Common myeloid progenitor, CD34-positive (primary cell): ENCODE data around the gene SEPTIN12.

Experiments used
- CTCF ChIA-PET: fragments of 350-600 bp; sonication (Branson Sonifier 250); formaldehyde crosslinking; loops from one replicate; lab custom pipeline; 2021; ENCODE audit warnings: antibody characterized with exemption; lab: Charles Lee
- POLR2A ChIA-PET: fragments of 350-600 bp; sonication (Branson Sonifier 250); formaldehyde crosslinking; loops from one replicate; lab custom pipeline; 2021; ENCODE audit warnings: antibody characterized with exemption; lab: Charles Lee
- DNase-seq, 3 donors: peaks; one replicate each; pipeline versions ENCODE4 v3.0.0 to v3.0.0-alpha.2; 2013
- H3K27ac ChIP-seq, 2 experiments: 1 replicate in 1 of 2; 2 replicates in 1 of 2; pipeline ENCODE4 v1.7.0; 2013; ENCODE audit warnings: inconsistent platforms in 2 of 2, low read length in 2 of 2, mild to moderate bottlenecking in 2 of 2, low read depth in 1 of 2, moderate library complexity in 1 of 2; ENCODE audit not compliant: severe bottlenecking in 2 of 2, insufficient read depth in 1 of 2, poor library complexity in 1 of 2
- H3K27me3 ChIP-seq, 5 experiments: replicated peaks in 2 of 5; 1 replicate in 3 of 5; 2 replicates in 2 of 5; pipeline versions ENCODE4 v1.6.1 to v1.7.0; 2013; ENCODE audit warnings: low read length in 4 of 5, mild to moderate bottlenecking in 2 of 5, moderate library complexity in 2 of 5, inconsistent platforms in 1 of 5; ENCODE audit not compliant: insufficient read depth in 5 of 5, control insufficient read depth in 4 of 5
- H3K36me3 ChIP-seq, 4 experiments: 1 replicate in 2 of 4; 2 replicates in 2 of 4; pipeline versions ENCODE4 v1.6.1 to v1.7.0; 2013; ENCODE audit warnings: low read length in 3 of 4, control low read depth in 1 of 4, mild to moderate bottlenecking in 1 of 4; ENCODE audit not compliant: control insufficient read depth in 4 of 4, insufficient read depth in 4 of 4
- H3K4me1 ChIP-seq, 4 experiments: 1 replicate in 3 of 4; 2 replicates in 1 of 4; pipeline versions ENCODE4 v1.6.1 to v1.7.1; 2013; ENCODE audit warnings: low read length in 3 of 4, mild to moderate bottlenecking in 3 of 4, control low read depth in 1 of 4, inconsistent platforms in 1 of 4, moderate library complexity in 1 of 4; ENCODE audit not compliant: control insufficient read depth in 4 of 4, insufficient read depth in 4 of 4; ENCODE audit errors: control extremely low read depth in 1 of 4
- H3K4me3 ChIP-seq, 7 experiments: 1 replicate in 4 of 7; 2 replicates in 3 of 7; pipeline versions ENCODE4 v1.5.1 to v1.7.0; 2013; ENCODE audit warnings: mild to moderate bottlenecking in 7 of 7, low read length in 6 of 7, moderate library complexity in 6 of 7, inconsistent platforms in 2 of 7, low read depth in 2 of 7, control low read depth in 1 of 7; ENCODE audit not compliant: insufficient read depth in 4 of 7, control insufficient read depth in 1 of 7; ENCODE audit errors: extremely low read depth in 1 of 7
- H3K9me3 ChIP-seq, 5 experiments: 1 replicate in 4 of 5; 2 replicates in 1 of 5; pipeline versions ENCODE4 v1.6.1 to v1.7.1; 2013; ENCODE audit warnings: low read length in 4 of 5, mild to moderate bottlenecking in 2 of 5, inconsistent platforms in 1 of 5, low read depth in 1 of 5, moderate library complexity in 1 of 5; ENCODE audit not compliant: control insufficient read depth in 4 of 5, insufficient read depth in 2 of 5; ENCODE audit errors: control extremely low read depth in 1 of 5
- WGBS: methylation state at CpG from one replicate; pipeline ENCODE4 v1.1.5; 2013; ENCODE audit not compliant: insufficient coverage; 5-methylcytosine and 5-hydroxymethylcytosine counted together

Gene SEPTIN12

DNA sequence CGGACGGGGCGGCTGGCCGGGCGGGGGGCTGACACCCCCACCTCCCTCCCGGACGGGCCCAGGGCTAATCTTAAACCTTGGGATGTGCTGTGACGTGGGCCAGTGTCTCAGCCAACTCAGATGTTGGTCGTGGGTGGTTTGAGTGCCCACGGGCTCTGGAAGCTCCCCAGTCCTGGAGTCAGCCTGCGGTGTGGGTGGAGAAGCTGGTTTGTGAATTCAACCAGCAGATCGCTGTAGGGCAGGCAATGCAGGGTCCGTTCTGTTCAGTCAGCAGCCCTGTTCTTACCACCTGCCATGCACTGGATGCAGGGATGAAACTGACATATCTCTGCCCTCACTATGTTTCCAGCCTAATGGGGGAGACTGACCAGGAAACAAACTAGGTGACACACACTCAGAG is 13.1 kb downstream of the SEPTIN12 start:
- no peak overlapping the region for H3K4me3 ChIP-seq
- no peaks in the 10 kb centered on the region for H3K4me1 ChIP-seq
- H3K27me3 ChIP-seq, result no peaks in the 10 kb centered on the region
- DNase-seq, result no peak
- H3K36me3 ChIP-seq, result no peaks in the 10 kb centered on the region
- CTCF ChIA-PET, result no interaction called here
- WGBS, result 94% methylated on average over 12 of the region's 13 CpGs
- H3K27ac ChIP-seq, result no peak overlapping the region
- POLR2A ChIA-PET, result no interaction called here
- H3K9me3 ChIP-seq, result no peaks in the 10 kb centered on the region

DNA sequence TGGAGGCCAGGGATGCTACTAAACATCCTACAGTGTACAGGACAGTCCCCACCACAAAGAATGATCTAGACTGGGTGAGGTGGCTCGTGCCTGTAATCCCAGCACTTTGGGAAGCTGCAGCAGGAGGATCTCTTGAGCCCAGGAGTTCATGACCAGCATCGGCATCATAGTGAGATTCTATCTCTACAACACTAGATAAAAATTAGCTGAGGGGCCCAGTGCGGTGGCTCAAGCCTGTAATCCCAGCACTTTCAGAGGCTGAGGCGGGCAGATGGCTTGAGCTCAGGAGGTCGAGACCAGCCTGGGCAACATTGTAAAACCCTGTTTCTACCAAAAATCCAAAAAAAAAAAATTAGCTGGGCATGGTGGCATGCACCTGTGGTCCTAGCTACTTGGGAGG is 15.8 kb downstream of the SEPTIN12 start:
- Histone ChIP-seq H3K27ac (no peak overlapping the region), H3K4me1 (peaks cover 2 to 16% (median 11%) of the 10 kb centered on the region in 4 experiments), H3K27me3 (no peaks in the 10 kb centered on the region), H3K9me3 (no peaks in the 10 kb centered on the region), H3K4me3 (no peak overlapping the region), H3K36me3 (no peaks in the 10 kb centered on the region)
- WGBS, result 100% methylated on average over 3 of the region's 5 CpGs
- DNase-seq, result no peak
- ChIA-PET CTCF (no interaction called here), POLR2A (no interaction called here)

DNA sequence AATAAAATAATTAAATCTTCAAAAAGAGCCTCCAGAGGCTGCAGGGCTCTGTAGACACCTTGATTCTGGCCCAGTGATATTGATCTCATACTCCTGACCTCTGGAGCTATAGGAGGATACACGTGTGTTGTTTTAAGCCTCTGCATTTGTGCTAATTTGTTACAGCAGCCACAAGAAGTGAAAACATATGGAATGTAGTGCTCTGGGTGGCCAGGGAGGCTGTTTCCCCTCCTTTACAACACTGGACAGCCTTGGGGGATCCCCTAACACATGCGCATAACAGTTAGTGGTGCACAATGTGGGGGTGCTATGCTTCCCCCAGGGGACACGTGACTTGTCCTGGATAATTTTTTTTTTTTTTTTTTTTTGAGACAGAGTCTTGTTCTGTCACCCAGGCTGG is 16.5 kb downstream of the SEPTIN12 start:
- H3K9me3 ChIP-seq, result no peaks in the 10 kb centered on the region
- no peaks in the 10 kb centered on the region for H3K27me3 ChIP-seq
- no peak overlapping the region for H3K27ac ChIP-seq
- no peaks in the 10 kb centered on the region for H3K36me3 ChIP-seq
- H3K4me3 ChIP-seq, result no peak overlapping the region
- CTCF ChIA-PET, result no interaction called here
- POLR2A ChIA-PET, result no interaction called here
- H3K4me1 ChIP-seq, result peaks cover 2 to 17% (median 11%) of the 10 kb centered on the region in 4 experiments
- 90% methylated on average over 2 of the region's 3 CpGs for WGBS
- peak in 2 of 3 donors; percentile 18 to 29 for DNase-seq

DNA sequence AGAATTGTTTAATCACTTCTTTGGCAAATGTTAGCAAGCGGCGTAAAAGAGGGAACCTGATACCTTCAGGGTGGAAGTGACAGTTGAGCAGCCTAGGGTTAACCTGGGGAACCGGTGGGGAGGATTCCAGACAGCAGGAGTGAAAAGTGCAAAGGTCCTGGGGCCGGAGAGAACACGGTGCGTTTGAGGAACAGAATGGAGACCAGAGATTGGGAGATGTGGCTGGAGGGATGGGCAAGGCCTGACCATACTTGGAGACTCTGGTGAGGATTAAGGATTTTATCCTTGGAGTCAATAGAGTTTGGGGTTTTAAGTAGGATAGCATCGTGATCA is 18.9 kb downstream of the SEPTIN12 start:
- POLR2A ChIA-PET, result no interaction called here
- Histone ChIP-seq H3K9me3 (no peaks in the 10 kb centered on the region), H3K4me3 (peak overlapping the region in 3 of 7 experiments; percentile 72 to 89 (median 78)), H3K4me1 (peaks cover 7 to 31% (median 25%) of the 10 kb centered on the region in 4 experiments), H3K27me3 (no peaks in the 10 kb centered on the region), H3K36me3 (peaks cover 0 to 5% (median 2%) of the 10 kb centered on the region in 4 experiments), H3K27ac (no peak overlapping the region)
- peak in 1 of 3 donors; percentile 5 for DNase-seq
- WGBS, result 90% methylated on average over 7 of the region's 7 CpGs
- CTCF ChIA-PET, result no interaction called here

DNA sequence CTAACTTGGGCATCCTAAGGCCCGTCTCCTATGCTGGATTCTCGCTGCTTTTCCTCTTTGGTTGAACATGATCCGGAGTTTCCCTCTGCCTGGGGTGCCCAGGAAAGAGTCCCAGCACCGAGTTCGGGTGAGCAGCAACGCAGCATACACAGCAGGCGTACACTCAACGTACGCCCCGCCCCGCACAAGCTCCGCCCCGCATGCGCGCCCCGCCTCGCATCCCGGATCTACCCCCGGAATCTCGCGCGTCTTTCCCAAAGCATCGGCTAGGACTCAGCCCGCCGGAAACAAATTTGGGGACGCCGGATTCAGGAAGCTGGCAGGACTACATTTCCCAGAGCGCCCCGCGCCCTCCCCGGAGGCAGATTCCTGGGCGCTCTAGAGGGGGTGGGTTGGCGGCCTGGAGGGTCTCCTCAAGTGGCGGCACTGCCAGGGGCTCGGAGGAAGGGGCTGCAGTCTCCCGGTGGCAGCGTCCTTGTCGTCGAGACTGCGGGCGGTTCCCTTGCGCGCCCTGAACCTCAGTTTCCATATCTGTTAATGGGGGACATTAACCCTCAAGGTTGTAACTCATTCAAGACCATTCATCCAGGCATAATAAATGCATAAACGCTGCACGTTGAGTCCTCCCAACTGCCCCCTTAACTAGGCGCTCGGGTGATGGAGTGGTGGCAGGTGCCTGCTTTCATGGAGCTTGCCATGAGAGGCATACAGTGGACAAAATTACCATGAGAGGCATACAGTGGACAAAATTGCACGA is 19.4 kb downstream of the SEPTIN12 start:
- DNase-seq, result peak; percentile 70 to 80 (median 79)
- Histone ChIP-seq H3K9me3 (no peaks in the 10 kb centered on the region), H3K36me3 (peaks cover 0 to 10% (median 3%) of the 10 kb centered on the region in 4 experiments), H3K4me3 (peak overlapping the region; percentile 22 to 89 (median 78)), H3K27ac (peak overlapping the region in 1 of 2 experiments; percentile 65), H3K4me1 (peaks cover 7 to 31% (median 25%) of the 10 kb centered on the region in 4 experiments), H3K27me3 (no peaks in the 10 kb centered on the region)
- ChIA-PET POLR2A (no interaction called here), CTCF (no interaction called here)
- 12% methylated on average over 48 of the region's 48 CpGs for WGBS

DNA sequence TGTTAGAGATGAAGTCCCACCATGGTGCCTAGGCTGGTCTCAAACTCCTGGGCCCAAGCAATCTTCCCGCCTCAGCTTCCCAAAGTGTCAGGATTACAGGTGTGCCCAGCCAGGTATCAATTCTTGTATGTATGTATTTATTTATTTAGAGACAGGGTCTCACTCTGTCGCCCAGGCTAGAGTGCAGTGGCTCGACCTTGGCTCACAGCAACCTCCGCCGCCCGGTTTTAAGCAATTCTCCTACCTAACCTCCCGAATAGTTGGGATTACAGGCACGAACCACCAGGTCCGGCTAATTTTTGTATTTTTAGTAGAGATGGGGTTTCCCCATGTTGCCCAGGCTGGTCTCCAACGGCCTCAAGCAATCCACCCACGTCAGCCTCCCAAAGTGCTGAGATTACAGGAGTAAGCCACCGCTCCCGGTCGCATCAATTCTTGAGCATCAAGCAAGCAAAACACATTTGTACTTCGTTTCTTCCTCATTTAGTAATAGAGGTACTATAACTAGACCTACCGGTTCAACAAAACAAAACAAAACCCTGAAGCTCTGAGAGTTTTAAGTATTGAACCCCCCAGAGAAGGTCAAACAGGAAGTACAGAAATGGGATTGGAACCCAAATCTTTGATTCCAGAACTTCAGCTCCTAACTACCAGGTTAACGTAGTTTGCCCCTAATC is 20.1 kb downstream of the SEPTIN12 start:
- POLR2A ChIA-PET, result interaction anchor here (0.8 kb wide), 1 partner anchor 78 kb away, joined by 3 read pairs; no protein-coding TSS in a partner anchor
- H3K36me3 ChIP-seq, result peaks cover 0 to 15% (median 6%) of the 10 kb centered on the region in 4 experiments
- no peaks in the 10 kb centered on the region for H3K9me3 ChIP-seq
- H3K27ac ChIP-seq, result peak overlapping the region in 1 of 2 experiments; percentile 65
- peaks cover 7 to 31% (median 25%) of the 10 kb centered on the region in 4 experiments for H3K4me1 ChIP-seq
- WGBS, result 77% methylated on average over 6 of the region's 17 CpGs
- CTCF ChIA-PET, result no interaction called here
- H3K27me3 ChIP-seq, result no peaks in the 10 kb centered on the region
- peak overlapping the region; percentile 22 to 89 (median 78) for H3K4me3 ChIP-seq
- peak; percentile 22 to 63 (median 49) for DNase-seq
